ENCODE measurements around the gene NDUFV1. TPM values are rescaled to one million over a fixed set of nuclear protein-coding genes. Genes with fewer than 3 reads are reported as not detected.
A peak's percentile ranks its signal among the peaks of the same experiment; 100 is the strongest.

NDUFV1 gene
- total and polyA plus RNA-seq, 5 donors: 375 to 462 (median 431) TPM

GRCh38 chr11:67574938-67575337 is 31.8 kb upstream of the NDUFV1 start:
- DNase-seq: no peak
- Histone ChIP-seq H3K4me1 (ENCODE audit: control insufficient read depth, insufficient read depth, low read length) (no peaks in the 10 kb centered on the region), H3K27me3 (ENCODE audit: control insufficient read depth, insufficient read depth) (no peaks in the 10 kb centered on the region), H3K27ac (ENCODE audit: low read length) (no peak overlapping the region), H3K4me3 (ENCODE audit: low read length) (no peak overlapping the region), H3K9me3 (ENCODE audit: control insufficient read depth, low read length) (no peaks in the 10 kb centered on the region)
- ATAC-seq: no peak
- WGBS: 49% methylated on average over 3 of the region's 3 CpGs
- intact Hi-C loops (cut with DNase I): no loop called here

DNA sequence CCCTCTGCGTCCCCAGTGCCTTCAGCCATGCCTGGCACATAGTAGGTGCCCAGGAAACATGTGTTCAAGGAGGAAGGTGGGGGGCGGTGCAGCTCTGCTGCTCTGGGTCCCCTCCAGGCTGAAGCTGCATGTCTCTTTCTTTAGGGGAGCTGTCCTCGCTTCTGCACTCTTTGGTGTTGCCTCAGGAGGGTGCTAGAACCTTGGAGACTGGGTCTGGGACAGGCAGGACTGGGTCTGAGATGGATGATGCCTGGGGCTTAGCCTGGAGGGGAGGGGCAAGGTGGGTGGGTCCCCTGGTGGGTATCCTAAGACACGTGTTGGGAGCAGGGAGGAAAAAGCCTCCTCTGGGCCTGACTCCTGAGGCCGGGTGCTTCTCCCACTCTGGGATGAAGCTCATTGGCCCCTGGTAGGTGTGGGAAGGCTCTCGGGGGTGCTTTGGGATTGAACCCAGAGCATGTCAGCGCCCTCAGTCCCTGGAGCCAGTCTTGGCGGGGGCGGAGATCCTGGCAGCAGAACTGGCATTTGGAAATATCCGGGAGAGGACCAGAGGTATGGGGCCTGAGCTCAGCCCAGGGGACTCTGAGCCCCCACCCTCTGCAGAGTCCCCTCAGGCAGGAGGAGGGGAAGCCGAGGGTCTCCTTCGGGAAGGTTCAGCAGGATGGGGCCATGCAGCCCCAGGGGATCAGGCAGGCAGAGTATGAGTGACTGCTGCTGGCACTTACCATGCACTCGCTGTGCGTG is 29.8 kb upstream of the NDUFV1 start:
- intact Hi-C loops (cut with DNase I): no loop called here
- Histone ChIP-seq H3K9me3 (ENCODE audit: control insufficient read depth, low read length) (no peaks in the 10 kb centered on the region), H3K4me1 (ENCODE audit: control insufficient read depth, insufficient read depth, low read length) (no peaks in the 10 kb centered on the region), H3K4me3 (ENCODE audit: low read length) (no peak overlapping the region), H3K27me3 (ENCODE audit: control insufficient read depth, insufficient read depth) (no peaks in the 10 kb centered on the region), H3K27ac (ENCODE audit: low read length) (no peak overlapping the region)
- ATAC-seq: peak in 1 of 2 donors; percentile 16
- WGBS: 67% methylated on average over 14 of the region's 14 CpGs
- no peak for DNase-seq

DNA sequence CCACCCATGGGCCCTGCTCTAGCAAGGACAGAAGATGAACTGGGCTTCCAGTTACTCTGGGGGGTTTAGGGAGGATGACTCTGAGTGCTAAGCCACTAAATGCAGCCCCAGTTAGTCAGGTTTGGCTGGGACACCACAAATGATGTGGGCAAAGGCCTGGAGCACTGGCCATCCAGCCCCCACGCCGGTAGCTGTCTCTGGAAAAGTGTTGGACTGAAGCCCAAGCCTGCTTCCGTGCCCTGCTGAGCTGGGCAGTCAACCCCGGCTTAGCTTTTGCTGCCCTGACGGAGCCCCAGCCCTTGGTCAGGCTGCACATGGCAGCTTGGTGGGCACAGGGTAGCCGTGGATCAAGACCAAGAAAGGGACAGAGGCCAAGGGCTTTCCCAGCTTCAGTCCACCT is 28.8 kb upstream of the NDUFV1 start:
- H3K27ac ChIP-seq (ENCODE audit: low read length): no peak overlapping the region
- 72% methylated on average over 6 of the region's 6 CpGs for WGBS
- no peaks in the 10 kb centered on the region for H3K9me3 ChIP-seq (ENCODE audit: control insufficient read depth, low read length)
- H3K4me1 ChIP-seq (ENCODE audit: control insufficient read depth, insufficient read depth, low read length): no peaks in the 10 kb centered on the region
- H3K4me3 ChIP-seq (ENCODE audit: low read length): no peak overlapping the region
- DNase-seq (no peak), ATAC-seq (peak in 1 of 2 donors; percentile 12)
- H3K27me3 ChIP-seq (ENCODE audit: control insufficient read depth, insufficient read depth): no peaks in the 10 kb centered on the region
- intact Hi-C loops (cut with DNase I): no loop called here

- H3K27me3 ChIP-seq (ENCODE audit: control insufficient read depth, insufficient read depth): no peaks in the 10 kb centered on the region
- no peak overlapping the region for H3K27ac ChIP-seq (ENCODE audit: low read length)
- ATAC-seq: no peak
- no peaks in the 10 kb centered on the region for H3K4me1 ChIP-seq (ENCODE audit: control insufficient read depth, insufficient read depth, low read length)
- DNase-seq: no peak
- 57% methylated on average over 11 of the region's 11 CpGs for WGBS
- intact Hi-C loops (cut with DNase I): no loop called here
- no peak overlapping the region for H3K4me3 ChIP-seq (ENCODE audit: low read length)
- no peaks in the 10 kb centered on the region for H3K9me3 ChIP-seq (ENCODE audit: control insufficient read depth, low read length)
Observed at GRCh38 chr11:67581469-67581868, 25.3 kb upstream of the NDUFV1 start.

GRCh38 chr11:67582011-67582410 is 24.7 kb upstream of the NDUFV1 start:
- no peak for DNase-seq
- no peaks in the 10 kb centered on the region for H3K27me3 ChIP-seq (ENCODE audit: control insufficient read depth, insufficient read depth)
- 72% methylated on average over 4 of the region's 4 CpGs for WGBS
- ATAC-seq: no peak
- intact Hi-C loops (cut with DNase I): no loop called here
- no peaks in the 10 kb centered on the region for H3K4me1 ChIP-seq (ENCODE audit: control insufficient read depth, insufficient read depth, low read length)
- no peak overlapping the region for H3K4me3 ChIP-seq (ENCODE audit: low read length)
- H3K27ac ChIP-seq (ENCODE audit: low read length): no peak overlapping the region
- no peaks in the 10 kb centered on the region for H3K9me3 ChIP-seq (ENCODE audit: control insufficient read depth, low read length)

DNA sequence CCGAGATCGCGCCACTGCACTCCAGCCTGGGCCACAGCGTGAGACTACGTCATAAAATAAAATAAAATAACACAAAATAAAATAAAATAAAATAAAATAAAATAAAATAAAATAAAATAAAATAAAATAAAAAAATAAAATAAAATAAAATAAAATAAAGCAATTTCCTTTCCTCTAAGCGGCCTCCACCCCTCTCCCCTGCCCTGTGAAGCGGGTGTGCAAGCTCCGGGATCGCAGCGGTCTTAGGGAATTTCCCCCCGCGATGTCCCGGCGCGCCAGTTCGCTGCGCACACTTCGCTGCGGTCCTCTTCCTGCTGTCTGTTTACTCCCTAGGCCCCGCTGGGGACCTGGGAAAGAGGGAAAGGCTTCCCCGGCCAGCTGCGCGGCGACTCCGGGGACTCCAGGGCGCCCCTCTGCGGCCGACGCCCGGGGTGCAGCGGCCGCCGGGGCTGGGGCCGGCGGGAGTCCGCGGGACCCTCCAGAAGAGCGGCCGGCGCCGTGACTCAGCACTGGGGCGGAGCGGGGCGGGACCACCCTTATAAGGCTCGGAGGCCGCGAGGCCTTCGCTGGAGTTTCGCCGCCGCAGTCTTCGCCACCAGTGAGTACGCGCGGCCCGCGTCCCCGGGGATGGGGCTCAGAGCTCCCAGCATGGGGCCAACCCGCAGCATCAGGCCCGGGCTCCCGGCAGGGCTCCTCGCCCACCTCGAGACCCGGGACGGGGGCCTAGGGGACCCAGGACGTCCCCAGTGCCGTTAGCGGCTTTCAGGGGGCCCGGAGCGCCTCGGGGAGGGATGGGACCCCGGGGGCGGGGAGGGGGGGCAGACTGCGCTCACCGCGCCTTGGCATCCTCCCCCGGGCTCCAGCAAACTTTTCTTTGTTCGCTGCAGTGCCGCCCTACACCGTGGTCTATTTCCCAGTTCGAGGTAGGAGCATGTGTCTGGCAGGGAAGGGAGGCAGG is 23.2 kb upstream of the NDUFV1 start, which contains the start of gene GSTP1:
Gene GSTP1 (plus strand): TSS at position 566 of the 958 bp plus-strand sequence. CDS start 32 bp downstream, at position 598.
- ATAC-seq: peak; percentile 97 to 98
- intact Hi-C loops (cut with DNase I): no loop called here
- peak within 1 kb of the TSS; percentile 90 for H3K4me3 ChIP-seq (ENCODE audit: low read length)
- 2% methylated on average over 81 of the region's 81 CpGs for WGBS
- H3K9me3 ChIP-seq (ENCODE audit: control insufficient read depth, low read length): no peaks in the 10 kb centered on the region
- H3K27ac ChIP-seq (ENCODE audit: low read length): peak within 1 kb of the TSS; percentile 99
- no peaks in the 10 kb centered on the region for H3K4me1 ChIP-seq (ENCODE audit: control insufficient read depth, insufficient read depth, low read length)
- peak; percentile 95 to 98 (median 98) for DNase-seq
- H3K27me3 ChIP-seq (ENCODE audit: control insufficient read depth, insufficient read depth): no peaks in the 10 kb centered on the region

DNA sequence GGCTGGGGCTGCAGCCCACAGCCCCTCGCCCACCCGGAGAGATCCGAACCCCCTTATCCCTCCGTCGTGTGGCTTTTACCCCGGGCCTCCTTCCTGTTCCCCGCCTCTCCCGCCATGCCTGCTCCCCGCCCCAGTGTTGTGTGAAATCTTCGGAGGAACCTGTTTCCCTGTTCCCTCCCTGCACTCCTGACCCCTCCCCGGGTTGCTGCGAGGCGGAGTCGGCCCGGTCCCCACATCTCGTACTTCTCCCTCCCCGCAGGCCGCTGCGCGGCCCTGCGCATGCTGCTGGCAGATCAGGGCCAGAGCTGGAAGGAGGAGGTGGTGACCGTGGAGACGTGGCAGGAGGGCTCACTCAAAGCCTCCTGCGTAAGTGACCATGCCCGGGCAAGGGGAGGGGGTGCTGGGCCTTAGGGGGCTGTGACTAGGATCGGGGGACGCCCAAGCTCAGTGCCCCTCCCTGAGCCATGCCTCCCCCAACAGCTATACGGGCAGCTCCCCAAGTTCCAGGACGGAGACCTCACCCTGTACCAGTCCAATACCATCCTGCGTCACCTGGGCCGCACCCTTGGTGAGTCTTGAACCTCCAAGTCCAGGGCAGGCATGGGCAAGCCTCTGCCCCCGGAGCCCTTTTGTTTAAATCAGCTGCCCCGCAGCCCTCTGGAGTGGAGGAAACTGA is 22.4 kb upstream of the NDUFV1 start:
- H3K27ac ChIP-seq (ENCODE audit: low read length): peak overlapping the region; percentile 96
- H3K4me3 ChIP-seq (ENCODE audit: low read length): peak overlapping the region; percentile 90
- H3K27me3 ChIP-seq (ENCODE audit: control insufficient read depth, insufficient read depth): no peaks in the 10 kb centered on the region
- ATAC-seq (peak; percentile 80 to 84), DNase-seq (peak; percentile 82 to 92 (median 92))
- H3K4me1 ChIP-seq (ENCODE audit: control insufficient read depth, insufficient read depth, low read length): no peaks in the 10 kb centered on the region
- H3K9me3 ChIP-seq (ENCODE audit: control insufficient read depth, low read length): no peaks in the 10 kb centered on the region
- intact Hi-C loops (cut with DNase I): no loop called here
- WGBS: 15% methylated on average over 33 of the region's 33 CpGs

GRCh38 chr11:67584881-67585873 is 21.6 kb upstream of the NDUFV1 start:
- 88% methylated on average over 21 of the region's 21 CpGs for WGBS
- peak overlapping the region; percentile 96 for H3K27ac ChIP-seq (ENCODE audit: low read length)
- no peak overlapping the region for H3K4me3 ChIP-seq (ENCODE audit: low read length)
- H3K27me3 ChIP-seq (ENCODE audit: control insufficient read depth, insufficient read depth): no peaks in the 10 kb centered on the region
- H3K9me3 ChIP-seq (ENCODE audit: control insufficient read depth, low read length): no peaks in the 10 kb centered on the region
- DNase-seq (peak in 2 of 3 donors; percentile 61 to 62), ATAC-seq (no peak)
- intact Hi-C loops (cut with DNase I): no loop called here
- no peaks in the 10 kb centered on the region for H3K4me1 ChIP-seq (ENCODE audit: control insufficient read depth, insufficient read depth, low read length)

DNA sequence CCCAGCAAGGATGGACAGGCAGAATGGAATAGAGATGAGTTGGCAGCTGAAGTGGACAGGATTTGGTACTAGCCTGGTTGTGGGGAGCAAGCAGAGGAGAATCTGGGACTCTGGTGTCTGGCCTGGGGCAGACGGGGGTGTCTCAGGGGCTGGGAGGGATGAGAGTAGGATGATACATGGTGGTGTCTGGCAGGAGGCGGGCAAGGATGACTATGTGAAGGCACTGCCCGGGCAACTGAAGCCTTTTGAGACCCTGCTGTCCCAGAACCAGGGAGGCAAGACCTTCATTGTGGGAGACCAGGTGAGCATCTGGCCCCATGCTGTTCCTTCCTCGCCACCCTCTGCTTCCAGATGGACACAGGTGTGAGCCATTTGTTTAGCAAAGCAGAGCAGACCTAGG is 20.8 kb upstream of the NDUFV1 start:
- H3K4me1 ChIP-seq (ENCODE audit: control insufficient read depth, insufficient read depth, low read length): no peaks in the 10 kb centered on the region
- 89% methylated on average over 4 of the region's 4 CpGs for WGBS
- H3K9me3 ChIP-seq (ENCODE audit: control insufficient read depth, low read length): no peaks in the 10 kb centered on the region
- no peak overlapping the region for H3K4me3 ChIP-seq (ENCODE audit: low read length)
- no peak for DNase-seq
- H3K27ac ChIP-seq (ENCODE audit: low read length): no peak overlapping the region
- no peaks in the 10 kb centered on the region for H3K27me3 ChIP-seq (ENCODE audit: control insufficient read depth, insufficient read depth)
- no peak for ATAC-seq
- intact Hi-C loops (cut with DNase I): no loop called here

All from right cardiac atrium (tissue), 5 donors.